ENCODE data around the gene GRB14. TPM values are rescaled to one million over a fixed set of nuclear protein-coding genes. Genes with fewer than 3 reads are reported as not detected.

Gene GRB14
- total RNA-seq, 1 experiment from 2014 or later = 14.9 TPM

DNA sequence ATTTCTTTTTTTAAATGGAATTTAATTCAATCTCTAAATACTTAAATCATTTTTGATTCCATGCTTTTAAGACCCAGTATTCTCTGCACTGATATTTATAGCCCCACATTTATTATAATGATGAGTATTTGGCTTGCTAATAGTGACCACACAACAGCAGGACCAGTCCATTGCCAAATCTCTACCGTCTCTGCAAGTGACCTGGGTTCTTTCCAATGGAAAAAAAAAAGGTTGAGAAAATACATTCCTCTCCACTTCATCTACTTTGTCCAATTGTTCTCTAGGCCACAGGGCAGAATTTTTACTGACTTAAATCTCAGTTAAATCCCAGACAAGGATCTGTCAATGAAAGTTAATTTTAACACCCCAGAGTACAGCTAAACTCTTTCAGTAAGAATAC is 20.5 kb downstream of the GRB14 start:
- Mint-ChIP-seq H3K36me3 (no peaks in the 10 kb centered on the region), H3K4me1 (0 out of 2 replicates have a peak, but pooled peaks cover 4% of the 10 kb centered on the region), H3K4me3 (no peak overlapping the region), H3K27me3 (ENCODE audit: low read depth) (no peaks in the 10 kb centered on the region), H3K27ac (no peak overlapping the region), H3K9me3 (no peaks in the 10 kb centered on the region)
- POLR2A ChIA-PET = interaction anchor here (0.6 kb wide), 1 partner anchor 687 kb away, joined by 3 read pairs; no protein-coding TSS in a partner anchor
- TF ChIP-seq NFATC4 (CRISPR knock-in tag; IDR thresholded peaks at IDR 0.05) (no peak), ATF1 (CRISPR knock-in tag; IDR thresholded peaks at IDR 0.05) (no peak), TP53 (CRISPR knock-in tag; IDR thresholded peaks at IDR 0.05) (no peak), TEAD4 (CRISPR knock-in tag; IDR thresholded peaks at IDR 0.05) (no peak), CREB1 (CRISPR knock-in tag; IDR thresholded peaks at IDR 0.05) (no peak), NR1H2 (CRISPR knock-in tag; IDR thresholded peaks at IDR 0.05) (no peak), ZNF263 (CRISPR knock-in tag; IDR thresholded peaks at IDR 0.05; ENCODE audit: low read depth) (no peak), ZNF317 (CRISPR knock-in tag; IDR thresholded peaks at IDR 0.05; ENCODE audit: borderline replicate concordance, low read depth) (no peak), ZBTB21 (CRISPR knock-in tag; IDR thresholded peaks at IDR 0.05; ENCODE audit: borderline replicate concordance) (no peak), ETV6 (CRISPR knock-in tag; IDR thresholded peaks at IDR 0.05) (no peak), TEAD1 (CRISPR knock-in tag; IDR thresholded peaks at IDR 0.05) (no peak), RELA (CRISPR knock-in tag; IDR thresholded peaks at IDR 0.05; ENCODE audit: borderline replicate concordance) (no peak), ZNF121 (CRISPR knock-in tag; IDR thresholded peaks at IDR 0.05) (no peak), IRF2 (CRISPR knock-in tag; IDR thresholded peaks at IDR 0.05; ENCODE audit: borderline replicate concordance, low read depth) (no peak), MYBL2 (CRISPR knock-in tag; IDR thresholded peaks at IDR 0.05) (no peak), ELF4 (CRISPR knock-in tag; IDR thresholded peaks at IDR 0.05; ENCODE audit: low read depth) (no peak)
- TF ChIP-seq, protein P1, sequence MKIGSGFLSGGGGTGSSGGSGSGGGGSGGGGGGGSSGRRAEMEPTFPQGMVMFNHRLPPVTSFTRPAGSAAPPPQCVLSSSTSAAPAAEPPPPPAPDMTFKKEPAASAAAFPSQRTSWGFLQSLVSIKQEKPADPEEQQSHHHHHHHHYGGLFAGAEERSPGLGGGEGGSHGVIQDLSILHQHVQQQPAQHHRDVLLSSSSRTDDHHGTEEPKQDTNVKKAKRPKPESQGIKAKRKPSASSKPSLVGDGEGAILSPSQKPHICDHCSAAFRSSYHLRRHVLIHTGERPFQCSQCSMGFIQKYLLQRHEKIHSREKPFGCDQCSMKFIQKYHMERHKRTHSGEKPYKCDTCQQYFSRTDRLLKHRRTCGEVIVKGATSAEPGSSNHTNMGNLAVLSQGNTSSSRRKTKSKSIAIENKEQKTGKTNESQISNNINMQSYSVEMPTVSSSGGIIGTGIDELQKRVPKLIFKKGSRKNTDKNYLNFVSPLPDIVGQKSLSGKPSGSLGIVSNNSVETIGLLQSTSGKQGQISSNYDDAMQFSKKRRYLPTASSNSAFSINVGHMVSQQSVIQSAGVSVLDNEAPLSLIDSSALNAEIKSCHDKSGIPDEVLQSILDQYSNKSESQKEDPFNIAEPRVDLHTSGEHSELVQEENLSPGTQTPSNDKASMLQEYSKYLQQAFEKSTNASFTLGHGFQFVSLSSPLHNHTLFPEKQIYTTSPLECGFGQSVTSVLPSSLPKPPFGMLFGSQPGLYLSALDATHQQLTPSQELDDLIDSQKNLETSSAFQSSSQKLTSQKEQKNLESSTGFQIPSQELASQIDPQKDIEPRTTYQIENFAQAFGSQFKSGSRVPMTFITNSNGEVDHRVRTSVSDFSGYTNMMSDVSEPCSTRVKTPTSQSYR (CRISPR knock-in tag; IDR thresholded peaks at IDR 0.05) = no peak
- TF ChIP-seq, protein P2, sequence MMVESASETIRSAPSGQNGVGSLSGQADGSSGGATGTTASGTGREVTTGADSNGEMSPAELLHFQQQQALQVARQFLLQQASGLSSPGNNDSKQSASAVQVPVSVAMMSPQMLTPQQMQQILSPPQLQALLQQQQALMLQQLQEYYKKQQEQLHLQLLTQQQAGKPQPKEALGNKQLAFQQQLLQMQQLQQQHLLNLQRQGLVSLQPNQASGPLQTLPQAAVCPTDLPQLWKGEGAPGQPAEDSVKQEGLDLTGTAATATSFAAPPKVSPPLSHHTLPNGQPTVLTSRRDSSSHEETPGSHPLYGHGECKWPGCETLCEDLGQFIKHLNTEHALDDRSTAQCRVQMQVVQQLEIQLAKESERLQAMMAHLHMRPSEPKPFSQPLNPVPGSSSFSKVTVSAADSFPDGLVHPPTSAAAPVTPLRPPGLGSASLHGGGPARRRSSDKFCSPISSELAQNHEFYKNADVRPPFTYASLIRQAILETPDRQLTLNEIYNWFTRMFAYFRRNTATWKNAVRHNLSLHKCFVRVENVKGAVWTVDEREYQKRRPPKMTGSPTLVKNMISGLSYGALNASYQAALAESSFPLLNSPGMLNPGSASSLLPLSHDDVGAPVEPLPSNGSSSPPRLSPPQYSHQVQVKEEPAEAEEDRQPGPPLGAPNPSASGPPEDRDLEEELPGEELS (CRISPR knock-in tag; IDR thresholded peaks at IDR 0.05) = no peak
- TF ChIP-seq, protein P3, sequence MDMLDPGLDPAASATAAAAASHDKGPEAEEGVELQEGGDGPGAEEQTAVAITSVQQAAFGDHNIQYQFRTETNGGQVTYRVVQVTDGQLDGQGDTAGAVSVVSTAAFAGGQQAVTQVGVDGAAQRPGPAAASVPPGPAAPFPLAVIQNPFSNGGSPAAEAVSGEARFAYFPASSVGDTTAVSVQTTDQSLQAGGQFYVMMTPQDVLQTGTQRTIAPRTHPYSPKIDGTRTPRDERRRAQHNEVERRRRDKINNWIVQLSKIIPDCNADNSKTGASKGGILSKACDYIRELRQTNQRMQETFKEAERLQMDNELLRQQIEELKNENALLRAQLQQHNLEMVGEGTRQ (CRISPR knock-in tag; IDR thresholded peaks at IDR 0.05) = no peak
- CTCF ChIA-PET = interaction anchor here (0.6 to 1.8 kb wide), 13 partner anchors 9 to 693 kb away, joined by 3 to 17 read pairs (median 5); partner anchors contain the start of gene GRB14
- ATAC-seq (no peak), DNase-seq (ENCODE audit: low spot score) (no peak)

DNA sequence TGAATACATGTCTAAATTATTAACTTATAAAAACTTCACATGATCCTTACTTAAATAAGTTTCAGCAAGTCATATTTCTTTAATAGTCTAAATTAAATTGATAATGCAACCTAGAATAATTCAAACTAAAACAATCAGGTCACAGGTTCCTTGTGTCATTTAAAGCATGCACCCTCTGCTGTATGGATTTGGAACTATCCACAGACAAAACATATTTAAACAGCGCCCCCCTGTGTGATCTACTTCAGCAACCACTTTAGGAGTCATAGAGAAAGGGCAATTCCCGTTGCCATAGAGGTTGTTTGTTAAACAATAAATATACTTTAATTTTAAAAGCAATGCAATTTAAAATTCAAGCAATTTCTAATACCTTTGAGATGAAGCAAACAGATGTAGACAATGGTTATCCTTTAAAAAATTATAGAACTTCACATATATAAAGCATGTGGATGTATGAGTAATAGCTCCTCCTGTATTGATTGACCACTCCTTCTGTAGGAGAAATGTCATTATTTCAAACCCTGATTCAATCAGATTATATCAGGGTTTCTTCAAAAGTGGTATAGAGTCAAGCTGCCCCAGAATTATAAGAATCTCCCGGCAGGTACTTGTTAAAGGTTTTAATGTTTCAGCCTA is 21.2 kb downstream of the GRB14 start:
- Mint-ChIP-seq H3K27me3 (ENCODE audit: low read depth) (no peaks in the 10 kb centered on the region), H3K4me3 (no peak overlapping the region), H3K36me3 (no peaks in the 10 kb centered on the region), H3K4me1 (0 out of 2 replicates have a peak, but pooled peaks cover 4% of the 10 kb centered on the region), H3K9me3 (no peaks in the 10 kb centered on the region), H3K27ac (no peak overlapping the region)
- CTCF ChIA-PET = interaction anchor here (0.6 to 1.8 kb wide), 13 partner anchors 10 to 694 kb away, joined by 3 to 17 read pairs (median 5); partner anchors contain the start of gene GRB14
- TF ChIP-seq, protein P4, sequence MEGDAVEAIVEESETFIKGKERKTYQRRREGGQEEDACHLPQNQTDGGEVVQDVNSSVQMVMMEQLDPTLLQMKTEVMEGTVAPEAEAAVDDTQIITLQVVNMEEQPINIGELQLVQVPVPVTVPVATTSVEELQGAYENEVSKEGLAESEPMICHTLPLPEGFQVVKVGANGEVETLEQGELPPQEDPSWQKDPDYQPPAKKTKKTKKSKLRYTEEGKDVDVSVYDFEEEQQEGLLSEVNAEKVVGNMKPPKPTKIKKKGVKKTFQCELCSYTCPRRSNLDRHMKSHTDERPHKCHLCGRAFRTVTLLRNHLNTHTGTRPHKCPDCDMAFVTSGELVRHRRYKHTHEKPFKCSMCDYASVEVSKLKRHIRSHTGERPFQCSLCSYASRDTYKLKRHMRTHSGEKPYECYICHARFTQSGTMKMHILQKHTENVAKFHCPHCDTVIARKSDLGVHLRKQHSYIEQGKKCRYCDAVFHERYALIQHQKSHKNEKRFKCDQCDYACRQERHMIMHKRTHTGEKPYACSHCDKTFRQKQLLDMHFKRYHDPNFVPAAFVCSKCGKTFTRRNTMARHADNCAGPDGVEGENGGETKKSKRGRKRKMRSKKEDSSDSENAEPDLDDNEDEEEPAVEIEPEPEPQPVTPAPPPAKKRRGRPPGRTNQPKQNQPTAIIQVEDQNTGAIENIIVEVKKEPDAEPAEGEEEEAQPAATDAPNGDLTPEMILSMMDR (IDR thresholded peaks at IDR 0.05) = peak; percentile 39; the same call in 1 of the 2 replicates
- no peak for TF ChIP-seq RELA (CRISPR knock-in tag; IDR thresholded peaks at IDR 0.05; ENCODE audit: borderline replicate concordance)
- DNase-seq (ENCODE audit: low spot score) (peak; percentile 26), ATAC-seq (peak; percentile 96)
- POLR2A ChIA-PET = no interaction called here
